HG02943 (cell line): ENCODE data around the gene CEL.
A peak's percentile ranks its signal among the peaks of the same experiment; 100 is the strongest.
"Not testable (repeated sequence)": the region's sequence is repeated elsewhere in the genome, so short reads cannot be mapped to it uniquely, and the experiment has no call there.

ENCODE experiments used
- ATAC-seq: cut with Tn5 transposase; IDR thresholded peaks from one replicate; pipeline ENCODE4 v1.9.1; 2021; ENCODE audit warnings: mild to moderate bottlenecking, low read depth, moderate library complexity; ENCODE audit not compliant: unreplicated experiment

Gene CEL

DNA sequence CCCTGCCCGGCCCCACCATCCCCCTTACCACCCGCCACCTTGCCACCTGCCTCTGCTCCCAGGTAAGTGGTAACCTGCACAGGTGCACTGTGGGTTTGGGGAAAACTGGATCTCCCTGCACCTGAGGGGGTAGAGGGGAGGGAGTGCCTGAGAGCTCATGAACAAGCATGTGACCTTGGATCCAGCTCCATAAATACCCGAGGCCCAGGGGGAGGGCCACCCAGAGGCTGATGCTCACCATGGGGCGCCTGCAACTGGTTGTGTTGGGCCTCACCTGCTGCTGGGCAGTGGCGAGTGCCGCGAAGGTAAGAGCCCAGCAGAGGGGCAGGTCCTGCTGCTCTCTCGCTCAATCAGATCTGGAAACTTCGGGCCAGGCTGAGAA is at the start of gene CEL:
CEL (plus strand) TSS at position 218 of the 382 bp plus-strand sequence; CDS start at position 240, 22 bp downstream.
- not testable (repeated sequence) for ATAC-seq

DNA sequence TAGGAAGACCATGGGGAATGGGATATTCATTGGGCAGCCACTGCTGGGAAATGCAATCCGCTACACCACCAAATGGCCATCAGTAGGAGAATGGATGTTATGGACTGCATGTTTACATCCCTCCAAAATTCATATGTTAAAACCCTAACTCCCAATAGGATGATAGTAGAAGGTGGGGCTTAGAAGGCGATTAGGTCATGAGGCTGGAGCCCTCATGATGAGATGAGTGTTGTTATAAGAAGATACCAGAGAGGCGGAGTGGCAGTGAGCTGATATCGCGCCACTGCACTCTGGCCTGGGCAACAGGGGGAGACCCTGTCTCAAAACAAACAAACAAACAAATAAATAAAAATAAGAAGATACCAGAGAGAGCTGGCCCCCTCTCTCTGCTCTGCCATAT is 47.1 kb upstream of the CEL start:
- no peak for ATAC-seq

DNA sequence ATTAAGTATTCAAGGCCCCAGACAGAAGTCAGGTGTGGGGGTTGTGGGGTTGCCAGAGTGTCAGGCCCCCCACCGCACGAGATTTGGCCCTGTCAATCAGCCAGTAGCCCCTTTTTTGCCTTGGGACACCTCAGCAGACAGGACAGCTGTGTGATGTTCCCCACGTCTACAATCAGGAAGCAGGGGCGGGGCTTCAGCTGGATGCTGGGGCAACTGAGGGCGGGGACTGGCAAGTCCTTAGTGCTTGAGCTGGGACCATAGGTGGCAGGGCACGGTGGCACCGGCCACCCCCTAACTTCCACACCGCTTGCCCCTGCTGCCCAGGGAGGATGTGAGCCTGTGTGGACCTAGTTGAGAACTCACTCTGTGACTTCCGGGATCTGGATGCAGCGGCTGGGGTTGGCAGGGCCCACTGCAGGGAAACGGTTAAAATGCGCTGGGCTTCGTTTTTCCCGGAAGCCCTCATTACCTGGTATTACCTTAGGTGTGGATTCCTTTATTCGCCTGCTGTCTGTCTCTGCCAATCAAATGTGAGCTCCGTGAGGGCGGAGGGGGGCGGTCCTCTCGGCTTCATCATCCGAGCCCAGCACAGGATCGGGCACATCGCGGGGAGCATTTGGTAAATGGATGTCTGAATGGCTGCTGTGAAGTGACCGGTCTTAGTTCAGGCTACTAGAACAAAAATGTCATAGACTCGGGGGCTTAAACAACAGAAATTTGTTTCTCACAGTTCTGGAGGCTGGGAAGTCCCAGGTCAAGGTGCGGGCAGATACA is 38.5 kb upstream of the CEL start:
- no peak for ATAC-seq

DNA sequence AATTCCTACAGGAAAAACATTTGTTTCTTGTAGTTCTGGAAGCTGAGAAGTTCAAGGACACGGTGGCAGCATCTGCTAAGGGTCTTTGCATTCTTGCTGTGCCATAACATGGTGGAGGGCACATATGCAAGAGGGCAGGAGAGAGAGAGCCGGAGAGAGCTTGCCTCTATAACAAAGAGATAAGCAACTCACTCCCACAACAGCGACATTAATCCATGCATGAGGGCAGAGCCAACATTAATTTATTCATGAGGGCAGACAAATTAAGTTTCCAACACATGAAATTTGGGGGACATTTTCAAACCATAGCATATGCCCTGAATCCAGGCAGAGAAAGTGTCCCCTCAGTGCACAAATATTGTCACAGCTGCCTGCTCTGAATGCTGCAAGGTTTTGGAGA is 35.4 kb upstream of the CEL start:
- no peak for ATAC-seq

DNA sequence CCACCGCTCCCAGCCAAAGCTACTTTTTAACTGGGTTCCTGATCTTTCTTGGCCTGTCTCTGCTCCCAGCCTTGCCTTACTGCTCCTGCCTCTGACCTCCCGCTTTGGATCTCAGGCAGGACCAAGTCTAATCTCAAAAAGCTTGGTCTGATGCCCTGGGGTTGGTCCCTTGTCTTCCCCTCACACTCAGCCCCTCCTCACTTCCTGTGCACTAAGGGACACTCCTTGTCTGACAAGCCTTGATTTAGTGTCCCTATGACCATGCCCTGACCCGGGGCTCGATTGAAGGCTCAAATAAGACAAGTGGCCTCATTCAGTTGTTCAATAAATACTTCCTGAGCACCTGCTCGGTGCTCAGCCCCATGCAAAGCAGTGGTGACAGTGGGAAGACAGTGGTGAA is 34.6 kb upstream of the CEL start:
- no peak for ATAC-seq

DNA sequence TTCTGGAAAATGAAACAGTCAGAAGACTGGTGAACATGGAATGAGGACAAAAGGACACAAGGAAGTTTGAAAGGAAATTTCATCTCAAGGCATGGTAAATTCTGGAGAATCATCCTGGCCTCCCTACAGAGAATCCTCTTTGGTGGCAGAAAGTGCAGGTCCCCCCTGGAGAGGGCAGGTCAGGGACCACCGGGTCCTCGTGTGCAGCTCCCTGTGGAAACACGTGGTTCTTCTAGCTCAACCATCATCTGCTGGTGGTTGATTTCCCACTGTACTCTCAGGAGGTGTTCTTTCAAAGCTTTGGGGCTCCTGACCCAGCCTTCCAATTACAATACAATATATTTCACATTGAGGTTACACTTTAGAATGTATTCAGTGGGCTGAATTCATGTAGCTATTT is 33.6 kb upstream of the CEL start:
- ATAC-seq = no peak

DNA sequence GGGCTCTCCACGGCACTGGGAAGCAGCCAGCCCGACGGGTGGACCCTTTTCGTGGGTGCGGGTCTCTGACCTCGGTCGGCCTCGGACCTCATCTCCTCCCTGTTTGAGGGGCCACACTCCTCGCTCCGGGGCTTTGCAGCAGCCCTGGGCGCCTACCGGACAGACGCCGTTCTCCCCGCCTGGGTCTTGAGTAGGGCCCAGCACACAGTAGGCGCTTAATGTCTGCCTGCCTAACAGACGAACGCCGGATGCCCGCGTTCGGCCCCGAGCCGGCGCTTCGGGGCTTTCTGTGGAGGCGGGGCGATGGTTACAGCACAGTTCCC is 31.8 kb upstream of the CEL start:
- peak; percentile 18 for ATAC-seq

DNA sequence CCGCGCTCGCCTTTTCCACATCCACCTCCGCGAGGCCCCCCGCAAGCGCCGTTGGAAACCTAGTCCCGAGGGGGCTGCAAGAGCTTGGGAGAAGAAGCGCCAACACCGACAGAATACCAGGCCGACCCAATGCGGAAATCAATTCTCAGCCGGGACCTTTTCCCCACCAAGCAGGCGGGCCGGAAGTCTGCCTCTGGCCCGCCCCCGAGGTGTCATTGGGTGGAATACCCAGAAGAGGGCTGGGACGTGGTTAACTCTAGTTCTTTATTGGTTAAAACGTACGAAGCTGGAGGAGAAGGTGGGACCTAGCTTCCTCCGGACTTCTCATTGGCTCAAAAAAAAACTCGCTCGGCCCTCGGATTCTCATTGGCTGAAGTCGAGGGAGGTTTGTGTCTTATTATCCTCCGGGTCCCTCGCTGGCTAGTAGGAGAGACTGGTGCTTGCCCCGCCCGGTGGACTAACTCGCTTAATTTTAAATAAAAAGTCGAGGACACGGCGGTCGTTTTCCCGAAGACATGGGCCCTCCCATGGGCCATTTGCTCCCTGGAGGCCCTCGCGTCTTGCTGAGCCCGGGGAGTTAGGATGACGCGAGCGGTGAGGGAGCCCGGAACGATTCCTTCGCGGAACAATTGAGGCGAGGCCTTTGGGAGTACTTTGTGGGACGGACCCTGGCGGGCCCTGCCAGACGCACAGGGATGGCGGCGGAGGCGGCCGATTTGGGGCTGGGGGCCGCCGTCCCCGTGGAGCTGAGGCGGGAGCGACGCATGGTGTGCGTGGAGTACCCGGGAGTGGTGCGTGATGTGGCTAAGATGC is 31.3 kb upstream of the CEL start, which contains the start of gene GTF3C5:
GTF3C5 (plus strand) TSS at position 681 of the 813 bp plus-strand sequence; CDS start at position 696, 15 bp downstream.
- peak; percentile 96 for ATAC-seq

DNA sequence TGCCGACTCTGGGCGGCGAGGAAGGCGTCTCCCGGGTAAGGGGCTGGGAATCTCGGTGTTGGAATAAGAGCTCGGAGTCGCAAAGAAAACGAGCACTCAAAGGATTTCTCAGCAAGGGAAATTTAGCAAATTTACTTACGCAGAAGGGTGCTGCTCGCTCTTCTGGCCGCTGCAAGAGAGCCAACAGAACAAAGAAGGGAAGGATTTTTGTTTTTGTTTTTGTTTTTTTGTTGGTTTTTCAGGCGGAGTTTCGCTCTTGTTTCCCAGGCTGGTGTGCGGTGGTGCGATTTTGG is 30.7 kb upstream of the CEL start:
- no peak for ATAC-seq

DNA sequence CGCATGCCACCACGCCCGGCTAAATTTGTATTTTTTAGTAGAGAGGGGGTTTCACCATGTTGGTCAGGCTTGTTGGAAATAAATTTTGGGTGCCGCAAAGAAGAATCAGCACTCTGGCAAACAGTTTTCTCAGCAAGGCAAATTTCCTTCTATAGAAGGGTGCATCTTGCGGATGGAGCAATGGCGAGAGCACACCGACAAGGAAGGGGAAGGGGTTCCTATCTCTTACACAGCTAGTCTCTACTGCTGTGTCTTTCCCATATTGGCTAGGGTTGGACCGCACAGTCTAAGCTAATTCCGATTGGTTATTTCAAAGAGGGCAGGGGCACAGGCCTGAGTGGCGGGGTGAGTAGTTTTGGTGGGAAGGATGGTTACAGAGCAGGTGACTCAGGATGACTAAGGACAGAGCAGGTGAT is 30.3 kb upstream of the CEL start:
- no peak for ATAC-seq

DNA sequence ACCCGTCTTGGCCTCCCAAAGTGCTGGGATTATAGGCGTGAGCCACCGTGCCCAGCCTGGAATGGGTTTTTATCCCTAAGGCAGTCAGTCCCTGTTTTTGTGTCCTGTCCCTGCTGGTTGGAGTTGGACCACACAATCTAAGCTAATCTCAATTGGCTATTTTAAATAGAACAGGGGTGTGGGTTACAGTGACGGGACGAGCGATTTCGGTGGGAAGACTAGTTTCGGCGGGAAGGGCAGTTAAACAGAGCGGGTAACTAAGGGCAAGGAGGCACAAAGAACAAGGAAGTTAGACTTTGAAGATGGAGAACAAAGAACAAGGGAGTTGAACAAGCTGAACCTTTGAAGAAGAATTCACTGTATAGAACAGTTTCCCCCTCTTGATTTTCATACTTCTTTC is 29.6 kb upstream of the CEL start:
- ATAC-seq = no peak

DNA sequence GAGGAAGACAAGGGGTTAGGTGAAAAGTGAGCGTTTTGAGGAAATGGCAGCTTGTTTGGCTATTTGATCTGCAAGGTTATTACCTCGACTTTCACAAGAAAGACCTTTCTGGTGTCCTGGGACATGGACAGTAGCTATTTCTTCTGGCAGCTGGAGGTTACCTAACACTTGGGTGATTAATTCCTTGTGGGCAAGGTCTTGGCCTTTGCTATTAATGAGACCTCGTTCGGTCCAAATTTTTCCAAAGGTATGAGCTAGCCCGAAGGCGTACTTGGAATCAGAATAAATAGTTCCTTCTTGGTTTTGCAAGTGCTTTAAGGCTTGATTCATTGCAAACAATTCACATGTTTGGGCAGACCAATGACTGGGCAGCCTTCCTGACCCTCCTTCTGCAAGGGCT is 26.1 kb upstream of the CEL start:
- no peak for ATAC-seq

DNA sequence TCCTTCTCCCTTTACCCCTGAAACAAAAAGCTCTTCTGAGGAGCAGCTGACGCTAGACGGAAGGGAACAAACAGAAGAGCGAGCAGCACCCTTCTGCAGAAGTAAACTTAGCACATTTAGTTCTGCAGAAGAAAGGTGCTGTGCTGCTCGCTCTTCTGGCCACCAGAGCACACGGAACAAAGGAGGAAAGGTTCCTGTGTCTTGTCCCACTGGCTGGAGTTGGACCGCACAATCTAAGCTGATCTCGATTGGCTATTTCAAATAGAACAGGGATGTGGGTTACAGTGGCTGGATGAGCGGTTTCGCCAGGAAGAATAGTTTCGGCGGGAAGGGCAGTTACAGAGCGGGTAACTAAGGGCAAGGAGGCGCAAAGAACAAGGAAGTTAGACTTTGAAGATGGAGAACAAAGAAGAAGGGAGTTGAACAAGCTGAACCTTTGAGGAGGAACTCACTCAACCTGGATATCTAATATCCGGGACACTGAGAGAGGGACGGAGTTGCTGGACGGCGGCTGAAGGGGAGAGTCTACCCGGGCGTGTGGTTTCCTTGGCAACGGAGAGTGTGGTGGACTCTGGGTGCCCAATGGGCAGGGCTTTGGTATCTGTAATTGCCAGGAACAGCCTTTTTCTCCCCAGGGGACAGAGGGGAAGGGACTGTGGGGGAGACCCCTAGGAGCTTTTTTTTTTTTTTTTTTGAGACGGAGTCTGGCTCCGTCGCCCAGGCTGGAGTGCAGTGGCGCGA is 23.8 kb upstream of the CEL start:
- no peak for ATAC-seq

DNA sequence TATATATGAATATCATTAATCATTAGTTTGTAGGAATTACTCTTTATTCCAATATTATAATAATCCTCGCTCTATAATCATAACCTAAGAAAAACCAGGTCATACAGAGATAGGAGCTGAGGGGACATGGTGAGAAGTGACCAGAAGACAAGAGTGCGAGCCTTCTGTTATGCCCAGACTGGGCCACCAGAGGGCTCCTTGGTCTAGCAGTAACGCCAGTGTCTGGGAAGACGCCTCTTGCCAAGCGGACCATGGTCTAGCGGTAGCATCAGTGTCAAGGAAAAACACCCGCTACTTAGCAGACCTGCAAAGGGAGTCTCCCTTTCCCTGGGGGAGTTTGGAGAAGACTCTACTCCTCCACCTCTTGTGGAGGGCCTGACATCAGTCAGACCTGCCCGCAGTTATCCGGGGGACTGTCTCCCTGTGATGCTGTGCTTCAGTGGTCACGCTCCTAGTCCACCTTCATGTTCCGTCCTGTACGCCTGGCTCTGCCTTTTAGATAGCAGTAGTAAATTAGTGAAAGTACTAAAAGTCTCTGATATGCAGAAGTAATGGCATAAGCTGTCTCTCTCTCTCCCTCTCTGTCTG is 20.8 kb upstream of the CEL start:
- not testable (repeated sequence) for ATAC-seq

DNA sequence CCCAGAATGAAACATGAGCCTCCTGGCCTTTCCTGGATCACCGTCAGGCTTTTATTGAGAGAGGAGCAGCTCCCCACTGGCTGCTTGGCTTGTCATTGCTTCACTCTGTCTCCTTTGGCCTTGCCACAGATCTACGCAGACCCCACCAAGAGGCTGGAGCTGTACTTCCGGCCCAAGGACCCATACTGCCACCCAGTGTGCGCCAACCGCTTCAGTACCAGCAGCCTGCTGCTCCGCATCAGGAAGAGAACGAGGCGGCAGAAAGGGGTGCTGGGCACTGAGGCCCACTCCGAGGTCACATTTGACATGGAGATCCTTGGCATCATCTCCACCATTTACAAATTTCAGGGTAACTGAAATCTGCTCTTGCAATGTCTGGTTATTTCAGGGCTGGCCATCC is 19.8 kb upstream of the CEL start:
- no peak for ATAC-seq

DNA sequence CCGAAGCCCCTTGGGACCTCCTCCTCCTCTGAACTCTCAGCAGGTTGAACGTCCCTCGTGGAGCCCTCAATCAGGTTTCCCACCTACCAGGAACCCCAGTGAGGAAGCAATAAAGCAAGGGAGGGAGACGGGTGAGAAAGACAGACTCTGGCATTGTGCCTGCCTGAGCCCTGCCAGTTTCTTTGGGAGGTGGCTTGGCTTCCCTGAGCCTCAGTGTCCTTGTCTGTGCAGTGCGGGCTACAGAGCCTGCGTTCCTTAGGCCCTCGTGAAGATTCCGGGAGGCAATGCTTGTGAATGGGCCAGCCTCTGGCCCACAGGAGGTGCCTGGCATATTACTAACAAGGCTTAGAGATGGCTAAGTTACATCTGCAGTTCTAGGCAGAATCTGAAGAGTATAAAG is 19.1 kb upstream of the CEL start:
- no peak for ATAC-seq

DNA sequence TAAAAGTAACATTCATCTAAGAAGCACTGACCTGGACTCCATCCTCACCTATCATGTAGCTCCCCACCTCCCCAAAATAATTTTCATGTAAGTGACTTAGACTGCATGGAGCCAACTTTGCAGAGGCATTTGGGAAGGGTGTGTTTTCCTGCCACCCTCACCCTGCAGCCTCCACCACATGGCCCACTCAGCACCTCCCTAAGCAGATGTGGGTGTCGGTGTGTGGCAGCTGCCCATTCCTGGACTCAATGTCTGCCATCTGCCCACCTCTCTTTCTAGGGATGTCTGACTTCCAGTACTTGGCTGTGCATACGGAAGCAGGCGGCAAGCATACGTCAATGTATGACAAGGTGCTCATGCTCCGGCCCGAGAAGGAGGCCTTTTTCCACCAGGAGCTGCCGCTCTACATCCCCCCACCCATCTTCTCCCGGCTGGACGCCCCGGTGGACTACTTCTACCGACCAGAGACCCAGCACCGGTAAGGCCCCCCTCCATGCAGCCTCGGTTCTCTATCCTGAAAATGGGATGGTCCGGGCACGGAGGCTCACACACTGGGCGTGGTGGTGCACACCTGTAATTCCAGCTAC is 18.2 kb upstream of the CEL start:
- ATAC-seq = no peak

DNA sequence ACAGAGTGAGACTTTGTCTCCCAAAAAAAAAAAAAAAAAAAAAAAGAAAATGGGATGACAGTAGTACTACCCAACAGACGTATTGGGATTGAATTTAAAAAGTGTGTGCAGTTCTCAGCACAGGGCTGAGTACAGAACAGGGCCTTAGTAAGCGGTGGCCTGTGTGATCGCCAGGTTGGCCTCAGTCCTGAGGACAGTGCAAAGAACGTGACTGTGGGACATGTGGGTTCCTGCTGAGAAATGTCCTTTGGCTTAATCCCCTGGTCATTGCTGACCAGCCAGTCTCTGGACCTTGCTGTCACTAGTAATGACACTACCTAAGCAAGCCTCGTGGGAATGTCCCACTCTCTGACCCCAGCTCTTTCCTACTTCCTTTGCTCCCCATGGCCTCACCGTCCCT is 17.7 kb upstream of the CEL start:
- ATAC-seq = no peak

DNA sequence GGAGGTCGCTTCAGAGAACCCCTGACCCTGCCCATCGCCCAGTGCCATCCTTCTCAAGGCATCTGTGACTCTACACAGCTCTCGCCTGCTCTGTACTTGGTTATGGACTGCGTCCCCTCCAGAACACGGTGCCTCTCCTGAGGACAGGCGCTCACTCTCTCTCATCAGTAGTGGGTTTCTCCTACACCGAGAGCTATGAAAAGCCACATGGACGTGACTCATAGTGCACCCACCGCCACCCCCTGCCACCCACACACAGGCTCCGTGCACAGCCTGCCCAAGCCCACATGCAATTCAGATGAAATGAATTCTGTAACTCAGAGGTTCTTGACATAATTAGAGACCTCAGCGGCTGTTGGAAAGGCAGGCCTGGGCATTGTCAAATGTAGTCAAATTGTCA is 17.1 kb upstream of the CEL start:
- ATAC-seq = no peak

DNA sequence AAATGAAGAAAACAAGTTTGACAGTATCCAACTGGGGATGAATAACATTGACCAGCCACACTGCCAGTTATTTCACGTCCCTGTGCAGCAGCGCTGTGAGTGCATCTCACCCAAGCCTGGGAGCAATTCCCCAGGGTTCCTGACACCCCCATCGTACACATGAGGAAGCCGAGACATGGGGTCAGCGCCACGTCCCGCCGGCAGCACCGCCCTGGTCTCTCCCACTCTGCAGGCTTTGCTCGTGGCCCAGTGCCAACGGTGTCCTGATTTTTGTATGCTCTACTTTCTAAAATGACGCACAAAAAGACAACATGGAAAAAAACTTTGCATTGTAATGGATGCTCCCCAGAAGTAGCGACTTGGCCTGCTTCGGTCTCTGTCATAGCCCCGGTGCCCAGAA is 16.6 kb upstream of the CEL start:
- ATAC-seq = no peak
